HG03378 (cell line): ENCODE data around the gene NUP210.

Experiments used
- ATAC-seq: cut with Tn5 transposase; IDR thresholded peaks from one replicate; pipeline ENCODE4 v1.9.1; 2021; ENCODE audit warnings: mild to moderate bottlenecking, moderate library complexity; ENCODE audit not compliant: unreplicated experiment

The NUP210 gene

DNA sequence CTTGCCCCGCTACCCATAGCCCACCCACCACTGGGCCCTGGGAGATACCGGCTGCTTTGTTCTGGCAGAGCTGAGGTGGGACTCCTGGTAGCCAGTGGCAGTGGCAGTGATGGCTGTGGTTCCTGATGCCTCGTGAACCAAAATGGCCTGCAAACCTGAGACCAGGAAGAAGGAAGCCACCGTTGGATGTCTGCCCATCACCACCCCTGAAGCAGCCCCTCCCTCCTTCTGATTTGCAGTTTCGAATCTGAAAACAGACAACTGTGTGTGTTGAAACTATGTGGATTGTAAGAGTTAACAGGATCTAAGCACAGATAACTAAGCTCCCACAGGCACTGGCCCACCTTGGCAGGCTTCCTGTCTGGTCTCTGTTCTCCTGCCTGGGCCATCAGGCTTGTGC is 66.6 kb downstream of the NUP210 start:
- no peak for ATAC-seq

DNA sequence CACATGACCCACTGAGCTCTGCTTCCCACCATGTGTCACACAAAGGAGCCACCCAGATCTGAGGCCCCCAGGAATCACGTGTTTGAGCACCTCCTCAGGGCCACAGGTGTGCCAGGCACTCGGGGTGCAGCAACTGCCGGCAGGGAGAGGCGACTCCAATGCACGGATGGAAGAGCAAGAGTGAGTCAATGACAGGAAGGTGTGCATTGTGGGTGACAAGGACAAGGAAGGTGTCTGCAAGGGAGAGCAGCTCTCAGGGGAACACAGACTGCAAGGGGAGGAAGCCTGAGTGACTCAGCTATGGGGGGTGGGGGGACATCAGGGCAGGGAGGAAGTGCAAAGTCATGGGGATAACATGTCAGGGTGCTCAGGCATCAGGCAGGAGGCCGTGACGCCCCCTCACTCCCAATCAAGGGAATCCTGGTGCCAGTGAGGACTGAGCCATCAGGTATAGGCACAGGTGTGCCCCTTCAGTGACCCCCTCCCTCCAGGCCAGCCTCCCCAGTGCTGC is 67.4 kb downstream of the NUP210 start:
- ATAC-seq = no peak

DNA sequence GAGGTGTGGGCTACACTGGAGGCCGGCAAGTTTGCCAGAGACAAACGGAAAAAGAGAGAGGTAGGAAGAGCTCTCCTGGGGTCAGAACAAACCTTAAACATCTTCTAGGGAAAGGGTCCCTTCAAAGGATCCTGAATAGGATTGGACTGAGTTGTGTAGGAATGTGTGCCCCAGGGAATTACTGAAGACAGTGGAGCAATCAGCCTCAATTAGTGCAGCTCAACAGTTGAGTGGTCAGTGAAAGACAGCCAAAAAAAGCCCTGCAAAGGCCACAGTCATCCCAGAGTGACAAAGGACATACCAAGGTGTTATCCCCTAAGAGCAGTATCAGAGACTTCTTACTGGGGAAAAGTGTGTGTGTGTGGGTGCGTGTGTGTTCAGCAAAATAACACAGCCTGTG is 70.3 kb downstream of the NUP210 start:
- no peak for ATAC-seq

- no peak for ATAC-seq
These were observed 71.3 kb downstream of the NUP210 start for GRCh38 chr3:13348661-13349396.

GRCh38 chr3:13348100-13348499 is 72.0 kb downstream of the NUP210 start:
- no peak for ATAC-seq

GRCh38 chr3:13347390-13347950 is 72.7 kb downstream of the NUP210 start:
- ATAC-seq = no peak

DNA sequence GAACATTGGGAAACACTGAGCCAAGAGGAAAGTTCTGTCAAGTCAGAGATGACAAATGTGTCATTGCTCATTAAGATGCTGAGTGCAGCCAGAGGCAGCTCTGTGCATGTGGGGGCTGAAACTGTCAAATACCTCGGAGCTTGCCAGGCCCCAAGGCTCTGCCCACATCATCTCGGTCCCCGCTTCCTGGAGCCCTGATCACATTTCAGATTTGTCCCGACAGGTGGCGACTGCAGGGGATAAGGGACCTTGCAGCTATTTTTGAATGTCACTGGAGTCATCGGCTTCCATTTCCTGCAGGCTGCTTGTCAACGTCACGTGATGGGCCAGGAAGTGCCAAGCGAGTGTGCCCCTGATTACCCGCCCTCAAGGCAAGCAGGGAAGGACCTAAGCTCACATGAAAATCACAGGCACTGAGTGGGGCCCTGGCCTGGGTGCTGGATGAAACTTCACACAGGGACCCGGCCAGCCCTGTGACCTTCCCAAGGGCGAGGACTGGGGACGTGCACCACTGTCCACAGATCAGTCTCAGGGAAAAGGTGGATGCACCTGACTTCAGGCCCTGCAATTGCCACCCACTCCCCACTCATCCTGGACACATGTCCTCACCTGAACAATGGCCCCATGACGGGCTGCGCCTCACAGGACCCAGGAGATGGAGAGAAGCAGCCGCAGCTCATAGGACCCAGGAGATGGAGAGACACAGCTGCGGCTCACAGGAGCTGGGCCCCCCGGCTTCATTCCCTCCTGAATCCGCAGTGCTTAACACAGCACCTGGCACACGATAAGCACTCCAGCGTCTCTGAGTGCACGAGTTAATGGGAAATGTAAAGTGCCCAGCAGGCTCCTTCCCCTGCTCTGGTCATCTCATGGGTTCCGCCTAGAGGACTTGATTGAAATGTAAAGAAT is 73.4 kb downstream of the NUP210 start:
- no peak for ATAC-seq

DNA sequence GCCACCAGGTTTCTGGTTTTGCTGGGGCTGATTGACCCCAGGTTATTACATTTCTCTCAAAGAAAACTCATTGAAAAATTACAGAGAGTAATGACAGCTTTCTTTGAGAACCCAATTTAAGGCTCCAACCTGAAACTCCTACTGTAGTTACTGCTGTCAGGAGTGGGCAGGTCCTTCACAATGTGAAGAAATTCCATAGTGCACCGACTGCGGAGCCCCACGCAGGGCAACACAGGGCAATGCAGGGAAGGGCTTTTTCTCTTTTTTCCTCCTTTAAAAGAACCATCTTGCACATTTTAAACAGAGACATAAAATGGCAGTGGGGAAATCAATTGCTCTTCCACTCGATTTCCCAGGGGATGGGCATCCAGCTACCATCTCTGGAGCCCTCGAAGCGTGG is 74.3 kb downstream of the NUP210 start:
- no peak for ATAC-seq

DNA sequence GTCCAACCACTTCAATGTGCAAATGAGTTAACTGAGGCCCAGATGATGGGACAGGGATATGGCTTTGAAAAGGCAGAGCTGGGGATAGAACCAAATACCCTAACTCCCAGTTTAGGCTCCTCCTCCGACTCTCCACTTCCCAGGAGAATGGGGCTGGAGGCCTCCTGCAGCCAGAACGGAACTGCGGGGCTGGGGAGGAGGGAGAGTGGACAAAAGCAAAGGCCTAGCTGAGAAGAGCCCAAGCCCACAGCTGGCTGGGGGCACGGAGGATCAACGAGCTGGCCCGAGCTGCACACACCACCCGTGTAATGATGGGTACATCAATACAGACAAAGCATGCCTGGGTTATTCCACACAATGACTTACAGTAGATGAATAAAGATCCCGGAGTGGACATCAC is 74.8 kb downstream of the NUP210 start:
- no peak for ATAC-seq

DNA sequence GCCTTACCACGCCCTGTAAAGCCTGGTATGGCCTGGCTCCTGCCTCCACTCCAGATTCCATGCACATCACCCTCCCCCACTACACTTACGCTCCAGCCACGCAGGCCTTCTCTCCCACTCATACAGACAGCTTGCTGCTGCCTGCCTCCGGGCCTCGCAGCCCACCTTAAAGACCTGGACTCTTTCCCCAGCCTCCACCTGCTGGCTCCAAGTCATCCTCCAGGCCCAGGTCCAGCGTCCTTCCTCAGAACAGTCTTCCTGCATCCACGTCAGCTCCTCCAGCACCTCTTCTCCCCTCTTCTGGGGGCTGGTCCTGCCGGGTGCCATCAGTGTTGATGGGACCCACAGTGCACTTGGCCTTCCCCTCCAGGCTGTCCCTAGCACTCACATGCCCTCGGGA is 75.5 kb downstream of the NUP210 start:
- ATAC-seq = no peak

- no peak for ATAC-seq
These were observed 76.5 kb downstream of the NUP210 start for GRCh38 chr3:13343601-13344000.

DNA sequence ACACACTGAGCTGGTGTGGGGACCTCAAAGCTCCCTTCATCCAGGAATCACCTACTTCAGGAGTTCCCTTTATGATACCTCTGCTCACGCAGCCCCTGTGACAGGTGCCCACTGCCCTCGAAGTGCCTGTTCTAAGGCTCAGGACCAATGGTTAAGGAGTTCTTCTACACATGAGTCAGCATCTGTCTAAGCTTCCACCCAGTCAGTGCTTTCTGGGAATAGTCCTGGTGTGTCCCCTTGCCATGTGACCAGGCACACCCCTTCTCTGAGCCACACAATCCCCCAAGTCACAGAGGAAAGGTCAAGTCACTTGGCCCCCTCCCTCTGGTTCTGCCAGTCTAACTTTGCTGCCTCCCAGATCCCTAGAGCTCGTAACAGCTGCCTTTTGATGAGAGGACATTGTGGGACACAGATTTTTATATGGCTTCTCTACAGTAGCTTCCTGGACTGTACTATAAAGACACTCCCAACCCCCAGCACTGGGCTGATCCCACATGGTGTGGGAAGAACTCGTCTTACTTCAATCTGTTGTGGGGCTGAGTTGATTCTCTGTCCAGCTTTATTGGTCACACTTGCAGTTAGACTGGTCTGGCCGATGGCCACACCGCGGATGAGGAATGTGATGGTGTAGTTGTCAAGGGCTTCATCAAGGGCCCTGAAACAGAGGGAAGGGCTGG is 78.8 kb downstream of the NUP210 start:
- no peak for ATAC-seq

GRCh38 chr3:13339833-13340232 is 80.3 kb downstream of the NUP210 start:
- ATAC-seq = no peak

- ATAC-seq = no peak
These were observed 81.1 kb downstream of the NUP210 start for GRCh38 chr3:13338996-13339395.

DNA sequence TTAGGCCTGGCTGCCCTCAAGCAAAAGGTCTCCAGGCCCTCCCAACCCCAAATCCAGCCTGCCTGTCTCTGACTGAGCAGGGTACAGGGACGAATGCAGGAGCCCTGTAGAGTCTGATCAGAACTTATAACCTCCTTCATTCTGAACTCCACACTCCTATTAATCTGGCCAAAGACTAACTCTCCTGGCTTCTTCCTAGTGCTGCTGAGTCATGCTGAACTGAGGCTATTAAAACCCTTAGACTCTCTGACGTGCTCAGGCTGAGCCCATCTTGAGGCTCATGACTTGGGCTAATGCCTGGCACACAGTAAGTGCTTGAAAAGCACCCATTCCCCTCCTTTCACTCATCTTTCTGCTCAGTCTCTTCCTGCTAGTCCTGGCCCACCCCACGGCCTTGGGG is 81.9 kb downstream of the NUP210 start:
- ATAC-seq = no peak

GRCh38 chr3:13336592-13336991 is 83.5 kb downstream of the NUP210 start:
- no peak for ATAC-seq

DNA sequence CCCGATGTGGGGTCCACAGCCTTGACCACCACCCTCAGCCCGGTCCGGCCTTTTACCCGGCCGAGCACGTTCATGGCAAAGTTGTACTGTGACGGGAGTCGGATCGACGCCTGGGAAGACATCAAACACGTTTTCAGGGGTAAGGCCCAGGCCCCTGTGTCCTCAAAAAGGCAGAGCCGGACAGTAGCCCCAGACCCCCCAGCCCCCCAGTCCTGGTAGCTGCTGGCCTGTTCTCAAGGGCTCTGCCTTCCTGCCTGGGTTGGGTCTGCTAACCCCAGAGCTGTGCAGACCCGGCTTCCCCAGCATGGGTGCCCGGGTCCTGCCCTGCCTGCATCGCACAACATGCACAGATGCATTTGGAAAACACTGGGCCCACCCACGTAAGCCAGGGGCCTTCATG is 84.6 kb downstream of the NUP210 start:
- ATAC-seq = no peak

DNA sequence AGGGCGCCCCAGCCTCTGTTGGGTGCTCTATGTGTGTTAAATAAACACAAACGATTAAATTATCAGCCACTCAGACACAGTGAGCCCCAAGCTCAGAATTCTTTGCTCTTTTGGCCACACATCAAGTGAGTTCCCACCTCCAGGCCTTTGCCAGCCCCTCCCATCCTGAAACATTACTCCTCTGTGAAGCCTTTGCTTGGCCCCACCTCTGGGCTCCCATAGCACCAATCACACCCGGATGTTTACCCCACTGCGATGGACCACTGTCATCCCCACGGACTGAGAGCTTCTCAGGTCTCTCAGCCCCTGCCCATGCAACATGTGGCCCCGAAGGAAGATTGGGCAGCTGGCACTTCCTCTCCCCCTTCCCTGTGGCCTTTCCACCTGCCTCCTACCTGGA is 85.1 kb downstream of the NUP210 start:
- no peak for ATAC-seq

GRCh38 chr3:13333236-13333897 is 86.8 kb downstream of the NUP210 start:
- ATAC-seq = no peak

DNA sequence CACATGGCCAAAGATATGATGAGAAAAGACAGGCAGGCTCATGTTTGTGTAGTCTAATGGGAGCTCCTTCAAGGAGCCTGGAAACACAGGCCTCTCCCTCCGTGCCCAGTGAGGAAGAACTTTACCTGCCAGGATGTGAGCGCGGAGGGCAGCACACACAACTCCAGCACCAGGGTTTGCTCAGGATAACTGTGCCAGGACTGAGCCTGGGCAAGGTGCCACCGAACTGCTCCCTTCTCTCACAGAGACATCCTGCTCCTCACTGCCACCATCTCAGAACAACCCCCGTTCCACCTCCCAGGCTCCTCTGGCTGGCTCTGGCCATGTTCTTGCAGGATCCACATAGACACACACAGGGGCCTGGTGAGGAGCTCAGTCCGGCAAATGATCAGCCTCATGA is 87.4 kb downstream of the NUP210 start:
- ATAC-seq = no peak

- peak; percentile 93 for ATAC-seq
These were observed 88.0 kb downstream of the NUP210 start for GRCh38 chr3:13332158-13332557.
